ENCODE data around the gene COQ8B.
"Not testable (repeated sequence)": the region's sequence is repeated elsewhere in the genome, so short reads cannot be mapped to it uniquely, and the experiment has no call there.

The COQ8B gene

DNA sequence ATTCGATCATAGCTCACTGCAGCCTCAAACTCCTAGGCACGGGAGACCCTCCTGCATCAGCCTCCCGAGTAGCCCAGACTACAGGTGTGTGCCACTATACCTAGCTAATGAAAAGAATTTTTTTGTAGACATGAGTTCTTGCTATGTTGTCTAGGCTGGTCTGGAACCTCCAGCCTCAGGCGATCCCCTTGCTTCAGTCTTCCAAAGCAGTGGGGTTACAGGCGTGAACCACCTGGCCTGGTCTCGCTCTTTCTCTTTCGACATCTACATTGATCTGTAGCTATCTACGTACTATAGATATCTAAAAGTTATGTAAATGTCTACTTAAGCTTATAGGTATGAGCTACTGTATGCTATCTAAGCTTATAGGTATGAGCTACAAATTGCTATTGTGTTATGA, 58.7 kb downstream of the COQ8B start:
- TF ChIP-seq CTCF (IDR thresholded peaks at IDR 0.05; ENCODE audit: low read depth, low read length, missing control alignments), result no peak
- H3K27me3 ChIP-seq (replicated peaks), result no peaks in the 10 kb centered on the region
- no peaks in the 10 kb centered on the region for H3K36me3 ChIP-seq (replicated peaks)
- H3K27ac ChIP-seq, result no peak overlapping the region
- in situ Hi-C loops (cut with HindIII; ENCODE audit: low pct_ligation_motif_present, low sequenced_read_pairs), result no loop called here
- no peak for DNase-seq
- H3K4me3 ChIP-seq (ENCODE audit: low read depth, low read length), result no peak overlapping the region

- DNase-seq; H3K27me3 ChIP-seq (replicated peaks); H3K27ac ChIP-seq; H3K36me3 ChIP-seq (replicated peaks); H3K4me3 ChIP-seq (ENCODE audit: low read depth, low read length); in situ Hi-C loops (cut with HindIII; ENCODE audit: low pct_ligation_motif_present, low sequenced_read_pairs): not testable (repeated sequence)
Observed at GRCh38 chr19:40655684-40656083, 61.0 kb downstream of the COQ8B start.

- DNase-seq; H3K27me3 ChIP-seq (replicated peaks); in situ Hi-C loops (cut with HindIII; ENCODE audit: low pct_ligation_motif_present, low sequenced_read_pairs); H3K4me3 ChIP-seq (ENCODE audit: low read depth, low read length); H3K27ac ChIP-seq; H3K36me3 ChIP-seq (replicated peaks): not testable (repeated sequence)
Observed at GRCh38 chr19:40652303-40652702, 64.4 kb downstream of the COQ8B start.

- DNase-seq, result no peak
- Histone ChIP-seq H3K4me3 (ENCODE audit: low read depth, low read length) (no peak overlapping the region), H3K27me3 (replicated peaks) (no peaks in the 10 kb centered on the region), H3K27ac (no peak overlapping the region), H3K36me3 (replicated peaks) (no peaks in the 10 kb centered on the region)
- in situ Hi-C loops (cut with HindIII; ENCODE audit: low pct_ligation_motif_present, low sequenced_read_pairs), result no loop called here
- no peak for TF ChIP-seq CTCF (IDR thresholded peaks at IDR 0.05; ENCODE audit: low read depth, low read length, missing control alignments)
Observed at GRCh38 chr19:40650749-40651305, 65.9 kb downstream of the COQ8B start.

GRCh38 chr19:40649903-40650675, 66.6 kb downstream of the COQ8B start:
- H3K36me3 ChIP-seq (replicated peaks); H3K4me3 ChIP-seq (ENCODE audit: low read depth, low read length); H3K27me3 ChIP-seq (replicated peaks); in situ Hi-C loops (cut with HindIII; ENCODE audit: low pct_ligation_motif_present, low sequenced_read_pairs); H3K27ac ChIP-seq; DNase-seq: not testable (repeated sequence)

- no peaks in the 10 kb centered on the region for H3K36me3 ChIP-seq (replicated peaks)
- TF ChIP-seq CTCF (IDR thresholded peaks at IDR 0.05; ENCODE audit: low read depth, low read length, missing control alignments), result no peak
- no peak overlapping the region for H3K4me3 ChIP-seq (ENCODE audit: low read depth, low read length)
- in situ Hi-C loops (cut with HindIII; ENCODE audit: low pct_ligation_motif_present, low sequenced_read_pairs), result no loop called here
- DNase-seq, result no peak
- peak overlapping the region; percentile 84 for H3K27ac ChIP-seq
- H3K27me3 ChIP-seq (replicated peaks), result no peaks in the 10 kb centered on the region
Observed at GRCh38 chr19:40646743-40647254, 69.9 kb downstream of the COQ8B start.

- no peak for TF ChIP-seq CTCF (IDR thresholded peaks at IDR 0.05; ENCODE audit: low read depth, low read length, missing control alignments)
- H3K36me3 ChIP-seq (replicated peaks), result no peaks in the 10 kb centered on the region
- no peak overlapping the region for H3K4me3 ChIP-seq (ENCODE audit: low read depth, low read length)
- no peaks in the 10 kb centered on the region for H3K27me3 ChIP-seq (replicated peaks)
- no peak for DNase-seq
- no peak overlapping the region for H3K27ac ChIP-seq
- in situ Hi-C loops (cut with HindIII; ENCODE audit: low pct_ligation_motif_present, low sequenced_read_pairs), result no loop called here
Observed at GRCh38 chr19:40642757-40643305, 73.9 kb downstream of the COQ8B start.

Measured in brain microvascular endothelial cell (primary cell).